Smooth muscle cell (in vitro differentiated cells): ENCODE measurements around the gene PPIL1. TPM values are rescaled to one million over a fixed set of nuclear protein-coding genes. Genes with fewer than 3 reads are reported as not detected.
"Not testable (repeated sequence)": the region's sequence is repeated elsewhere in the genome, so short reads cannot be mapped to it uniquely, and the experiment has no call there.

Experiments used
- DNase-seq: peaks from one replicate; lab custom pipeline; 2025; ENCODE audit not compliant: unreplicated experiment; lab: John Stamatoyannopoulos, UW
- H2AFZ ChIP-seq: fragments of 200-600 bp; sonication (generic); 2 replicates; pipeline ENCODE4 v1.6.0; 2016; ENCODE audit warnings: antibody characterized with exemption, low read depth, mild to moderate bottlenecking
- H3F3A ChIP-seq: fragments of 200-600 bp; sonication (generic); 2 replicates; pipeline ENCODE4 v1.6.0; 2017; ENCODE audit warnings: antibody characterized with exemption, low read depth
- H3K27ac ChIP-seq: fragments of 200-600 bp; sonication (generic); 2 replicates; pipeline ENCODE4 v1.5.1; 2016; ENCODE audit warnings: low read depth, mild to moderate bottlenecking
- H3K27me3 ChIP-seq: fragments of 200-600 bp; sonication (generic); 2 replicates; pipeline ENCODE4 v1.6.1; 2016; ENCODE audit warnings: low read depth, mild to moderate bottlenecking
- H3K36me3 ChIP-seq: fragments of 200-600 bp; sonication (generic); 2 replicates; pipeline ENCODE4 v1.5.1; 2016; ENCODE audit warnings: low read depth
- H3K4me1 ChIP-seq: fragments of 200-600 bp; sonication (generic); 2 replicates; pipeline ENCODE4 v1.5.1; 2016; ENCODE audit warnings: low read depth
- H3K4me2 ChIP-seq: fragments of 200-600 bp; sonication (generic); 2 replicates; pipeline ENCODE4 v1.6.0; 2016; ENCODE audit warnings: mild to moderate bottlenecking
- H3K4me3 ChIP-seq: fragments of 200-600 bp; sonication (generic); 2 replicates; pipeline ENCODE4 v1.5.1; 2016; ENCODE audit warnings: mild to moderate bottlenecking
- H3K79me2 ChIP-seq: fragments of 200-600 bp; sonication (generic); 2 replicates; pipeline ENCODE4 v1.6.0; 2016; ENCODE audit warnings: low read depth, mild to moderate bottlenecking
- H3K9ac ChIP-seq: fragments of 200-600 bp; sonication (generic); 2 replicates; pipeline ENCODE4 v1.6.0; 2016; ENCODE audit warnings: low read depth
- H3K9me3 ChIP-seq: fragments of 200-600 bp; sonication (generic); replicated peaks from 2 replicates; pipeline ENCODE4 v1.5.1; 2016; ENCODE audit warnings: low read depth
- H4K20me1 ChIP-seq: fragments of 200-600 bp; sonication (generic); 2 replicates; pipeline ENCODE4 v1.6.0; 2016; ENCODE audit warnings: low read depth
- CTCF ChIP-seq: fragments of 200-600 bp; sonication (generic); IDR thresholded peaks from 2 replicates; pipeline ENCODE4 v1.5.1; 2017; ENCODE audit warnings: borderline replicate concordance, mild to moderate bottlenecking, antibody characterized with exemption; ENCODE audit not compliant: insufficient read depth, poor library complexity, severe bottlenecking
- WGBS: methylation state at CpG from one replicate; pipeline ENCODE4 v1.1.7; 2016; ENCODE audit warnings: low lambda C conversion rate; 5-methylcytosine and 5-hydroxymethylcytosine counted together
- polyA plus RNA-seq: library from polyadenylated mRNA; unstranded; fragments of >200 nt; fragmentation: Nextera tagmentation; extraction: Ambion mirVana; gene quantifications from 2 replicates; pipeline ENCODE4 v1.2.1, GENCODE V29; 2016
- total RNA-seq: library from RNA; depleted of rRNA; stranded (reverse); fragments of >200 nt; gene quantifications from 2 replicates; pipeline ENCODE4 v1.2.3, GENCODE V29; 2014

PPIL1 gene
- total and polyA plus RNA-seq, 2 experiments from 2014 or later: 45.4 to 49.3 TPM

DNA sequence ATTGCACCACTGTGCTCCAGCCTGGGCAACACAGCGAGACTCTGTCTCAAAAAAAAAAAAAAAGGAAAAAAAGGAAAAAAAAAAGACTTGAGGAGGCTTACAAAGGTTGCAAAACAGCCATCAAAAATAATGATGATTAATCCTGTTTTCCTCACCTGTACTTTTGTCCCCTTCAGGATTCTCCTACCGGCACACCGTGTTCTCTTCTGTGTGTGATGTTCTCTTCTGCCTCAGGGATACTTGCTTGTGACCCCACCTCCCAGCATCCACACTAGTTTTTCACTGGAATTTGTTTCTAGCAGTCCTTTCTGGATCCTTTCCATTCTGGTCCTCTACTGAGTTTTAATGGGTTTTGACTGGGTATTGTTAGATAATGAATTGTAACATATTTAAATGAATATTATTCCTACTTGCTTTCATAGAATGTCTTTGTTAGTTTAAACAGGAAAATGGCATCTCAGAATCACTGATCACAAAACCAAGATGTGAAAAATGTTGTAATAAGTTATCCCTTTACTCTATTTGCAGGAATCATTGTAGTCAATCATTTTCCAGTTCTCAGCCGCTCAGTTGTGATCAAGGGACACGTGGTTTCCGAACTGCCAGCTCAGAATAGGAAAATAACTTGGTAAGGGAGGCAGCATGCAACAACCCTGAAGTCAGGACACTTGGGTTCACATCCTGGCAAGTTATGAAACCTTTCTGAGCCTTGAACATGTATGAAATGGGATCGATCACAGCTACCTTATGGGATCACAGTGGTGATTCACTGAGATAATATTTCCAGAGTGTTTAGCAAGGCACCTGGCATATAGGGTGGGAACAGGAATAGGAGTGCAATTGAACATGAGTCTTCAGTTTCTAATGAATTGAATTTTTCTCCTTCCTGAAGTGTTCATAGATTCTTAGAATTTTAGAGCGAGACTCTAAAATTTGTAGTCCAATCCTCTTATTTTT, 19.7 kb upstream of the PPIL1 start:
- H4K20me1 ChIP-seq: peaks cover 22% of the 10 kb centered on the region
- no peak overlapping the region for H3K4me2 ChIP-seq
- H3K27me3 ChIP-seq: no peaks in the 10 kb centered on the region
- no peak overlapping the region for H3K9ac ChIP-seq
- TF ChIP-seq CTCF: no peak
- DNase-seq: no peak
- 96% methylated on average over 8 of the region's 8 CpGs for WGBS
- H3F3A ChIP-seq: no peaks in the 10 kb centered on the region
- H3K79me2 ChIP-seq: peaks cover 42% of the 10 kb centered on the region
- no peak overlapping the region for H3K4me3 ChIP-seq
- no peak overlapping the region for H3K27ac ChIP-seq
- H3K4me1 ChIP-seq: no peaks in the 10 kb centered on the region
- peaks cover 6% of the 10 kb centered on the region for H3K36me3 ChIP-seq
- H3K9me3 ChIP-seq: no peaks in the 10 kb centered on the region
- H2AFZ ChIP-seq: no peak overlapping the region

- H3K27ac ChIP-seq, H2AFZ ChIP-seq, H3K27me3 ChIP-seq, H3K9ac ChIP-seq, H3K36me3 ChIP-seq, H4K20me1 ChIP-seq, H3K4me3 ChIP-seq, DNase-seq, H3K9me3 ChIP-seq, H3F3A ChIP-seq, H3K4me2 ChIP-seq, H3K4me1 ChIP-seq: not testable (repeated sequence)
- WGBS: 93% methylated on average over 2 of the region's 2 CpGs
- H3K79me2 ChIP-seq: peaks cover 56% of the 10 kb centered on the region
These were observed 16.6 kb upstream of the PPIL1 start for GRCh38 chr6:36891153-36891552.

GRCh38 chr6:36890112-36890663, 15.6 kb upstream of the PPIL1 start:
- Histone ChIP-seq H4K20me1 (peaks cover 9% of the 10 kb centered on the region), H2AFZ (no peak overlapping the region), H3K79me2 (peaks cover 58% of the 10 kb centered on the region), H3K9ac (no peak overlapping the region), H3F3A (no peaks in the 10 kb centered on the region), H3K4me2 (no peak overlapping the region), H3K27me3 (no peaks in the 10 kb centered on the region), H3K9me3 (no peaks in the 10 kb centered on the region), H3K36me3 (no peaks in the 10 kb centered on the region), H3K4me1 (peaks cover 8% of the 10 kb centered on the region), H3K27ac (no peak overlapping the region), H3K4me3 (no peak overlapping the region)
- no peak for DNase-seq
- 96% methylated on average over 3 of the region's 3 CpGs for WGBS
- no peak for TF ChIP-seq CTCF

GRCh38 chr6:36888654-36889481, 14.3 kb upstream of the PPIL1 start:
- no peak for TF ChIP-seq CTCF
- Histone ChIP-seq H3K9ac (no peak overlapping the region), H2AFZ (no peak overlapping the region), H3K27me3 (no peaks in the 10 kb centered on the region), H3K9me3 (no peaks in the 10 kb centered on the region), H3K27ac (no peak overlapping the region), H4K20me1 (peaks cover 5% of the 10 kb centered on the region), H3F3A (no peaks in the 10 kb centered on the region), H3K36me3 (no peaks in the 10 kb centered on the region), H3K79me2 (peaks cover 58% of the 10 kb centered on the region), H3K4me1 (peaks cover 8% of the 10 kb centered on the region), H3K4me3 (no peak overlapping the region), H3K4me2 (no peak overlapping the region)
- DNase-seq: no peak
- WGBS: 78% methylated on average over 6 of the region's 6 CpGs
